HUES6 (cell line): ENCODE measurements around the gene ASB18.

Source experiments
- H3K27ac ChIP-seq: 2 replicates; pipeline ENCODE4 v1.7.0; 2013; ENCODE audit warnings: low read depth, mild to moderate bottlenecking, low read length, inconsistent platforms
- H3K27me3 ChIP-seq: 2 replicates; pipeline ENCODE4 v1.6.1; 2013; ENCODE audit warnings: low read length; ENCODE audit not compliant: control insufficient read depth, insufficient read depth
- H3K36me3 ChIP-seq: 2 replicates; pipeline ENCODE4 v1.6.1; 2013; ENCODE audit warnings: low read length; ENCODE audit not compliant: control insufficient read depth, insufficient read depth
- H3K4me1 ChIP-seq: 2 replicates; pipeline ENCODE4 v1.6.1; 2013; ENCODE audit warnings: low read length; ENCODE audit not compliant: control insufficient read depth, insufficient read depth
- H3K4me3 ChIP-seq: 2 replicates; pipeline ENCODE4 v1.5.1; 2013; ENCODE audit warnings: low read depth, low read length
- H3K9ac ChIP-seq: one replicate; pipeline ENCODE4 v1.6.1; 2013; ENCODE audit warnings: mild to moderate bottlenecking, low read length
- H3K9me3 ChIP-seq: 2 replicates; pipeline ENCODE4 v1.6.1; 2013; ENCODE audit warnings: low read depth, low read length; ENCODE audit not compliant: control insufficient read depth, insufficient read depth

Gene ASB18

DNA sequence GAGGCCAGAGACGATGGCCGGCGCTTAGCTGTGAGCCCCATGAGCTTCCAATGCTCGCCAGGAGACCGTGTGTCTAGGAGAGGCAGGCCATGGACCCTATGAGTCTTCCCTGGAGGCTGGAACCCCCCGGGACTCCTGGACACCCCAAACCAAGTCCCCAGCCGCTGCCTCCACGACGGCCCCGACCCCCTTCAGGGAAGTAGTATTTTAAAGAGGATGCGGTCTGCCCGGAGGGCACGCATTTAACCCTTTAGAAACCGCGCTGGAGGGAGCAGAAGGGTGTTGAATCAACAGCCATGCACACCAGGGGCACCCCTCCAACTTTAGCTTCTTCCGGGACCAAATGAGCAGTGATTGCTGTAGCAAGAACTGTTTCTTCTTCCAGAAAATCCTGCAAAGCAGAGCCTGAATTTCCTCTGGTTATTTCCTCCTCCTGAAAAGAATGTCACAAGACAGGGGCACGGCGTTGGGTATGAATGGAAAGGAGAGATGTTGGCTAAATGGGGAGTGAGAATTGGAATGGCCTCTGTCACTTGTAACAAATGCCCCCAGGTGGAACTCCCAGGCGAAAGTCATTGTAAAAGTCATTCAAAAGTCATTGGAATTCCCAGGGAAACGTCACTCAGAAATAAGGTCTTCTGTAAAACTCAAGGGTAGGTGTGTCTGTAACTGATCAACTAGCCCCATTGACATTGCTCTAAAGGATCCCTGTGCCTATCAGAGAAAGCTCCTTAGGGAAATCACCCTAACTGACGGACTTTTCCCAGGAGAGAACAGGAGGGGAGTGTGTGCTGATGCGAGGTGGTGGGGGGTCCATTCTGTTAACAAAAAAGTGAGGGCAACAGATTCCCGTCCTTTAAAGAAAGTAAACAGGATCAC lies 90.2 kb downstream of the ASB18 start:
- Histone ChIP-seq H3K27ac (no peak overlapping the region; the same call in 1 of the 2 replicates), H3K4me1 (peaks cover 70% of the 10 kb centered on the region), H3K9ac (peak overlapping the region; percentile 80), H3K4me3 (peak overlapping the region; percentile 86), H3K36me3 (no peaks in the 10 kb centered on the region), H3K9me3 (no peaks in the 10 kb centered on the region), H3K27me3 (peaks cover 88% of the 10 kb centered on the region)

DNA sequence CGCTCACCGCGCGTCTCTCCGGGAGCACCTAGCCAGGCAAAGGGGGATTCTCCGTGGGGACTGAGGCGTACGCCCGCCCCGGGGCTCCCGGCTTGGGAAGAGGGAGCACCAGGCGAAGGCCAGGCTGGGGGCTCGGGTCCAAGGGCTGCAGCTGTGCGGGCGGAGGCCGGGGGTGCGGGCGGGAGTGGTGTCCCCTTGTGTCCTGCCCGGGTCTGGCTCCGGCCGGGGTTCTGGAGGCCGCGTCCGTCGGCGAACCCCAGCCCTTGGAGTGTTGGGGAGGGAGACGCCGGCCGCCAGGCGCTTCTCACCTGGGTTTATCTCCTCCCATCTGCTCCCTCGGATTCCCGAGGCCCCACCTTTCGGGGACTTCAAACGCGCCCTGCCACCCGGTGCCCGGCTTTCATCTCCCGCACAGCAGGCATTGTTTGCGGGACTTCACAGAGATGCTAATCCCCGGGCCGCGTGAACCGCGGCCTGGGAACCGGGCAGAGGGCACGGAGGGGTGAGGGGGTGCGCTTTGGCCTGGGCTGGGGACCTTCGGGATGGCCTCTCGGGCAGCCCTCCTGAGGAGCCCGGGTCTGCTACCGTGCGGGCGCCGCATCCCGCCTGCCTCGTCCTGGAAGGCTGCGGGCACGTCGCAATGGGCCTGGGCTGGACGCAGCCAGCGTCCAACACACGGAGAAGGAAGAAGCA lies 91.0 kb downstream of the ASB18 start:
- peak overlapping the region; percentile 86 for H3K4me3 ChIP-seq
- H3K27ac ChIP-seq, result no peak overlapping the region; the same call in 1 of the 2 replicates
- peaks cover 88% of the 10 kb centered on the region for H3K27me3 ChIP-seq
- H3K4me1 ChIP-seq, result peaks cover 73% of the 10 kb centered on the region
- H3K9ac ChIP-seq, result peak overlapping the region; percentile 83
- no peaks in the 10 kb centered on the region for H3K9me3 ChIP-seq
- H3K36me3 ChIP-seq, result no peaks in the 10 kb centered on the region

DNA sequence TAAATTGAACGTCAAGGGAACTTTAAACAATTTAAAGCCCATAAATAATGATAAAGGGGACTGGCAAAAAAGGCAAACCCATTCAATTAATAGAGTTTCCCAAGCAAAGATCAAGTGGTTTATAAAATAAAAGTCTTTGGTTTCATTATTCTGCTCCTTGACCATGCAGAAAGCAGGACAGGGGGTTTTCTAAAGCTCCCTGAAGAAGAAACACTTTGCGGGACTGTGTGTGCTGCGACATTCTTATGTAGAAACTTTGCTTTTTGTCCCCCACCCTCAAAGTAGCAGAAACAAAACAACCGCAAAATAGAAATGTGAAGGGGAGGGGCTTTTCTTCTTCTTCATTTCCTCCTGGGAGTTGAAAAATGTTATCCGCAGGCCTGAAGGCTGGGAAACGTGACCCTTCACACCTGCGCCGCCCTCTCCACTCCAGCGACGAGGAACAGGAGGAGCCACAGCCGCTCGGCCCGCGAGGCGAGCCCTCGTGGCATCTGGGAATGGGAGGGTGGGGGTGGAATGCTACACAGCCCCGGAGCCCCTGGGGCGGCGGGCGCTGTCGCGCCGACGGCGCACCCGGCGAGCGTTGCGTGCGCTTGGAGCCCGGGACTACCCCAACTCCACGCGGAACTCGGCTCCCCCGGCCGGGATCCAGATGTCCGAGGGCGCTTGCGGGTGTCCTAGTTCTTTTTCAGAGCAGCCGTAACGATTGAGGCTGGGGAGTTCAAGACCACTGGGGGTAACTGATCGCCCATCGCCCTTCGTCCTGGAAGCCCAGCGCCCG lies 91.8 kb downstream of the ASB18 start:
- Histone ChIP-seq H3K27me3 (peaks cover 94% of the 10 kb centered on the region), H3K9ac (peak overlapping the region; percentile 83), H3K9me3 (no peaks in the 10 kb centered on the region), H3K36me3 (no peaks in the 10 kb centered on the region), H3K27ac (no peak overlapping the region), H3K4me1 (peaks cover 73% of the 10 kb centered on the region), H3K4me3 (peak overlapping the region; percentile 86)

DNA sequence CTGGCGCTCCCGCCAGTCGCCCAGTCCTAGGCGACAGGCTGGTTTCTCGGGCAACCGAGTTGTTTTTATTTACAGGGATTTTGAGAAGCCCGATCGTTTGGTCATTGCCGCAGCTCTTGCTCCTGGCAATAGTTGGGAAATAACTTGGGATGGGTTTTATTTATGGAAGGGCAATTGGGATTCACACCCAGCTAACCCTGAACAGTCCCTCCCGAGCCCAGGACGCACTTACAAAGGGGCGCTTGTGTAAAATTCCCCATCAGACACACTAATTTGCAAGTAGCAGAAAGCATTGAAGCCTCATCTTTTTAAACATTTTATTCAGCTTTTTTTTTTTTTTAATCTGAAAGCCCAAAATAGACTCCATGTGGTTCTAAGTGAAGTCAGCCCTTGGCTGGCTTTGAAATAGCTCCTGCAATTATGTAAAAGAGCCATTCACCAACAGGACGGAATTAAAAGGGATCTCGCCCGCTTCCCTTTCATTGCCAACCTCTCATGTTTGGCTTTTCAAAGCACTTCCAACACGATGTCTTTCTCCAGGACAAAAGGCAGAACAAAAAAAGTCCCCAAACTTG lies 92.4 kb downstream of the ASB18 start:
- peaks cover 75% of the 10 kb centered on the region for H3K4me1 ChIP-seq
- no peaks in the 10 kb centered on the region for H3K36me3 ChIP-seq
- peak overlapping the region; percentile 86 for H3K4me3 ChIP-seq
- H3K9ac ChIP-seq, result peak overlapping the region; percentile 83
- H3K9me3 ChIP-seq, result no peaks in the 10 kb centered on the region
- H3K27ac ChIP-seq, result no peak overlapping the region; the same call in 1 of the 2 replicates
- peaks cover 98% of the 10 kb centered on the region for H3K27me3 ChIP-seq

DNA sequence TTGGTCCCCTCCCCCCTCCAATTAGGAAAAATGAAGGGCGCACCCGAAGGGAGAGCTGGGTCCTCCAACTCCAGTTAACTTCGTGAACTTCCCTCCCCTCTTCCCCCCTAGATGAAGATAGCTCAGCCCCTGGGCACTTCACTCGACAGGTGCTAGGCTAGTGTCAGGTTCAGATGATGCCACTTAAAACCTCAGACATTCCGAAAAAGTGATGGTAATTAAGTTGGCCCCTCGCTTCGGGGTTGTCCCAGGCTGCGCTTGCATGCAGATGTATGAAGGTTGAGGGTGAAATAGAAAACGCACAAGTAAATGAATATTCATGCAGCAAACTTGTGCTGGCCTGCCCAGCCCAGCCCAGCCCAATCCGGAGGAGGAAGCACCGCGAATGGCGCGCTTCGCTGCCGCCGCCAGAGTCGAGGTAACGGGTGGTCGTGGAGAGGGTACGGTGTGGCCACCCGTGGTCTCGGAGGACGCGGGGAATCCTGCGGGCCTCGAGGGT lies 93.0 kb downstream of the ASB18 start:
- peaks cover 99% of the 10 kb centered on the region for H3K27me3 ChIP-seq
- peaks cover 78% of the 10 kb centered on the region for H3K4me1 ChIP-seq
- peak overlapping the region; percentile 86 for H3K4me3 ChIP-seq
- no peaks in the 10 kb centered on the region for H3K36me3 ChIP-seq
- peak overlapping the region; percentile 83 for H3K9ac ChIP-seq
- no peak overlapping the region; the same call in 1 of the 2 replicates for H3K27ac ChIP-seq
- H3K9me3 ChIP-seq, result no peaks in the 10 kb centered on the region

DNA sequence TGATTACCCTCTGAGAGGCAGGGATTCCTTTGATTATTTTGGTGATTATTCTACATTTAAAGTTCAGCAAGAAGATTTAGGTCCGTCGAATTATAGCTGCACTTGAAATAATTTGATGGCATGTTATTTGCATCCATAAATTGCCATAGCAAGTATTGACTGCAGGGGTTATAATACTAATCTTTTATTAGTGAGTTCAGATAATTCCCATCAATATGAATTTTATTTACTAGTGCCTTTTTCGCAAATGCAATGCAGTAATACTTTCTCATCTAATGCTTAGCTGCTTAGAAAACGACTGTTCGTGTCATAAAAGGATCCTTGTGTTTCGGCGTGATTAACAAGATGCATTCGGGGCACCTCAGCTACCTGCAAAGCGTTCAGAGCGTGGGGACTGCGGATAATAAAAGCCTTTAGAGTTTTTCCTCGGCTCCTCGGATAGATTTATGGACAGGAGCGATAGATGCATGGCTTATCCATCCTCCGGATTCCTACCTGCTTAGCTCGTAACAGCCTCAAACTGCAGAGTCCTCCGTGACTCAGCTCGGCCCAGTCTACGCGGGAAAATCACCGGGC lies 93.5 kb downstream of the ASB18 start:
- peak overlapping the region; percentile 86 for H3K4me3 ChIP-seq
- no peaks in the 10 kb centered on the region for H3K36me3 ChIP-seq
- H3K27ac ChIP-seq, result no peak overlapping the region
- H3K9ac ChIP-seq, result peak overlapping the region; percentile 83
- H3K27me3 ChIP-seq, result peaks cover 99% of the 10 kb centered on the region
- peaks cover 80% of the 10 kb centered on the region for H3K4me1 ChIP-seq
- H3K9me3 ChIP-seq, result no peaks in the 10 kb centered on the region

DNA sequence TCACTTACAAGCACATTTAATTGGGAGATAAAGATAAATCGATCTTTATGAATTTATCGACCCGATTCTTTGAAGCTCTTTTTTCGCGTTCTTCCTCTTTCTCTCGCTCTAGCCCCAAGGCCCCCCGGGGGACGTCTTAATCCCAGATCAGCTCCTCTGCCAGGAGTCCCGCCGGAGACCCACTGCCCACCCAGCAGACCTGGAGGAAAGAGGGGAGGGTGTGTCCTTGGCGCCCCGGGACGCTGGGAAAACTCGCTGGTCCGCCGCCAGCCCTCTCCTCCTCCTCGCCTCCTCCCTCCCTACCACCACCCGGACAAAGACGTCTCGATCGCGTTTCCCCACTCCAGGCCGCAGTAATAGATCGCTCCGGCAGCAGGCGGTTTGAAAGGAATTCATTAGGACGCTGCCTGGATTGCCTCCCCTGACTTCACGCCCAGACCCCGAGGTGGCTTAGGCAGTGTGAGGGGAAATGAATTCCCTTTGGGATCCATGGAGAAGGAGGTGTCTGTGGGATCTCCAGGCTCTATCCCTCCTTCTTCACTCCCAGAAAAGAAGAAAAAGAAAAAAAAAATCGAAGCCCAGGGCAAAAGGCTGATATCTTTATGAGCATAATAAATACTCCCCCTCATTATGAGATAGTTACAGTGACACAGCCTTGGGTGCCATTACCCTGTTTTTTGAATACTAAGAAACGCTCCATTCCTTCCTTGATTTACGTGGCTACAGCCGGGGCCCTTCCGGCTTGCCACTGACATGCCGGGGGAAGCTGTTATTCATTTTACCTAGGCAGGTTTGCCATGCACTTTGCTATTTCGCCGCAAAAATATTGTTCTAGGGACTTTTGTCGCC lies 94.2 kb downstream of the ASB18 start:
- no peaks in the 10 kb centered on the region for H3K9me3 ChIP-seq
- H3K27ac ChIP-seq, result no peak overlapping the region
- peak overlapping the region; percentile 76 for H3K9ac ChIP-seq
- peaks cover 79% of the 10 kb centered on the region for H3K4me1 ChIP-seq
- H3K4me3 ChIP-seq, result peak overlapping the region; percentile 86
- peaks cover 99% of the 10 kb centered on the region for H3K27me3 ChIP-seq
- no peaks in the 10 kb centered on the region; the same call in 1 of the 2 replicates for H3K36me3 ChIP-seq

DNA sequence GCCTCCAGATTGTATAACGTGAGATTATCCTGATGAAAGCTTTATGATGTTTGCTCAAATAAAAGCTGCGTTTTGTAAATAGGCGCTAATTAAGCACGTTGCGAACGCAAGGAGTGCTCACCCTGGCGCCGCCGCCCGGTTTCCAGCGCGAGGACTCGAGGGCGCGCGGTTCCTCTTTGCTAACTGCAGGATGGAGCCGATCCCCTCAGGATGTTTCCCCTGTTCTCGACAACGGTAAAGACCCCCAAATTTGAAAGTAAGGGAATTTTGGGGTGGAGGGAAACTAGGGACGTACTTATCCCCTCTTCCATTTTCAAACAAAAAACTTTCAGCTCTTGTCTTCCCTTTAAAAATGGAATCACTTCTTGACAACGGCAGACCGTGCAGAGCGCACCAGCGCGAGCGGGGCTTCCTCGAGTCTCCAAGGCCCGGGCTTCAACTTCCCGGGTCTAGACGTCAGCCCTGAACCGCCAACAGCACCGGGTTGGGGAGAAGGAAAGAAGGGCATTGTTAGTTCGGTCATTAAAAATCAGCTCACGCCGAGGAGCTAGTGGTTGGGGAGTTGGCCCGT lies 95.0 kb downstream of the ASB18 start:
- H3K27me3 ChIP-seq, result peaks cover 99% of the 10 kb centered on the region
- no peaks in the 10 kb centered on the region; the same call in 1 of the 2 replicates for H3K36me3 ChIP-seq
- H3K4me1 ChIP-seq, result peaks cover 75% of the 10 kb centered on the region
- H3K4me3 ChIP-seq, result peak overlapping the region; percentile 86
- H3K9me3 ChIP-seq, result no peaks in the 10 kb centered on the region
- peak overlapping the region; percentile 76 for H3K9ac ChIP-seq
- no peak overlapping the region for H3K27ac ChIP-seq
